Endometrium (tissue), 2 donors: ENCODE data around the gene PGAM1.
"Not testable (repeated sequence)": the region's sequence is repeated elsewhere in the genome, so short reads cannot be mapped to it uniquely, and the experiment has no call there.

ENCODE experiments used
- FAIRE-seq: peaks from 2 replicates; lab custom pipeline; 2012; peaks lifted over from hg19 to GRCh38; lab: Jason Lieb, UNC
- donor health status: control.
- donor health status: control.

Gene PGAM1

DNA sequence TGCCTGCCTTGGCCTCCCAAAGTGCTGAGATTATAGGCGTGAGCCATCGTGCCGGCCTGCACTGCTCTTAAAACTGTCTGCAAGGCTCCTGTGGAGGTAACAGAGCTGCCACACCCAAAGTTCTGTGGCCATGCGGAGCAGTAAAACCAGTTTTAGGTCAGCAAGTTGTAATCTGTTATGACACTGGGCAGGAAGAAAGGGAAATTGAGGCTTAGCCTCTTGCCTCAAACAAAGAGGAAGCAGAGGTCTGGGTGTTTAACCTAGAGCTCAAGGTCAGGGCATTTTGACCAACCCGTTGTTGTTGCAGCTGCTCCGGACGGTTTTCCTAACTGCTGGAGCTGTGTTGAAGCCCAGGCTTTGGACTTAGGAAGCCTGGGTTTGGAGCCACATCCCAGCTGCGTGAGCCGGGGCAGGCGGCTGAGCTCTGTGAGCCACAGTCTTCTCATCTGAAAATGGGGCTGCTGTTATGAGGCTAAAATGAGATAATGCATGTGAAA is 17.4 kb upstream of the PGAM1 start:
- FAIRE-seq = no peak

DNA sequence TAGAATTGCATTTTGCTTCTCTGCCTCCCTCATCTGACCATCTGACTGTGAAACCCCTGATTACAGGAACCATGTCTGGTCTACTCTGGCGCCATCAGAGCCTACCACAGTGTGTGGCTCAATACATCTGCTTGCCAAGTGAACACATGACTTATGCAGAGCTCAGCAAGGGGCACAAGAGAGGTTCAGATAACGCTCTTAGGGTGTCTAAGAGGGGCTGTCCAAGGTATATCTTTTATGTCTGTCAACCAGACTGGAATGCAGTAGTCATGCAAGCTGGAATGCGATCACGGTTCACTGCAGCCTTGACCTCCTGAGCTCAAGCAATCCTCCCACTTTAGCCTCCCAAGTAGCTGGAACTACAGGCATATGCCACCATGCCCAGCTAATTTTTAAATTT is 14.6 kb upstream of the PGAM1 start:
- no peak for FAIRE-seq

DNA sequence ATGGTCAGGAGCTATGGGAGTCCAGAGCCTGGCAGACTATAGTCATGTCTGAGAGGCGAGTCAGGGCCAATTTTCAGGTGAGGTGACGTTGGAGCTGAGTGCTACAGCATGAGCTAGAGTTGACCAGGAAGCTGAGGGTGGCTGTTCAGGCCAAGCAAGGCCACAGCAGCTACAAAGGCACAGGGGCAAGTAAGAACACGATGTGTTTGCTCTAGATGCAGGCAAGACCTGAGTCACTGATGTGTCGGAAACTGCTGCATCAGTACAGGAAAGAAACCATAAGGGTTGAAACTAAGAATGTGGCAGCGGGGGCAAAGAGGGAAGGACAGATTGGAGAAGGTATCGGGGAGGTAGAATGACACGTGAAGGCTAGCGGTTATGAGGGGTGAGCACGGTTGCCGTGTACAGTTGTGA is 13.1 kb upstream of the PGAM1 start:
- FAIRE-seq = no peak

DNA sequence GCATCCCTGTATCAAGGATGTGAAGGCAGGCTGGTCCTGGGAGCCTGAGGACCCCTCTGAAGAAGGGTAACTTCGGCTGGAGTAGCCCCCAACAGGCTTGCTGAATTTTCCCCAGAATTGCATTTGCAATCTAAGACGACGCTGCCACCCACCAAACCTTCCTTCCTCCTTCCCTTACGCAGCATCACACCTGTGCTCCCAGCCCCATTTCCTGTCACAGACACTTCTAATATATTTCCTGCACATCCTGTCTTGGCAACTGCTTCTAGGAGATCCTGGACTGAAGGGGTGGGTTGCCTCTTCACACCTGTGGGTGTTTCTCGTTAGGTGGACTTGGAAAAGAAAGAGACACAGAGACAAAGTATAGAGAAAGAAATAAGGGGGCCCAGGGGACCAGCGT is 9.4 kb upstream of the PGAM1 start:
- no peak for FAIRE-seq

DNA sequence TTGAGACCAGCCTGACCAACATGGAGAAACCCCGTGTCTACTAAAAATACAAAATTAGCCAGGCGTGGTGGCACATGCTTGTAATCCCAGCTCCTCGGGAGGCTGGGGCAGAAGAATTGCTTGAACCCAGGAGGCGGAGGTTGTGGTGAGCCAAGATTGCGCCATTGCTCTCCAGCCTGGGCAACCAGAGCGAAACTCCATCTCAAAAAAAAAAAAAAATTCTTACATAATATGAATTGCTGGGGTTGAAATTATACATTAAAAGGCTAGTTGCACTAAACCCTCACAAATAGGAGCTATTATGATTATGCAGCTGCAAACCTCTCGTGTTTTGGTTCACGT is 2.3 kb upstream of the PGAM1 start:
- not testable (repeated sequence) for FAIRE-seq

DNA sequence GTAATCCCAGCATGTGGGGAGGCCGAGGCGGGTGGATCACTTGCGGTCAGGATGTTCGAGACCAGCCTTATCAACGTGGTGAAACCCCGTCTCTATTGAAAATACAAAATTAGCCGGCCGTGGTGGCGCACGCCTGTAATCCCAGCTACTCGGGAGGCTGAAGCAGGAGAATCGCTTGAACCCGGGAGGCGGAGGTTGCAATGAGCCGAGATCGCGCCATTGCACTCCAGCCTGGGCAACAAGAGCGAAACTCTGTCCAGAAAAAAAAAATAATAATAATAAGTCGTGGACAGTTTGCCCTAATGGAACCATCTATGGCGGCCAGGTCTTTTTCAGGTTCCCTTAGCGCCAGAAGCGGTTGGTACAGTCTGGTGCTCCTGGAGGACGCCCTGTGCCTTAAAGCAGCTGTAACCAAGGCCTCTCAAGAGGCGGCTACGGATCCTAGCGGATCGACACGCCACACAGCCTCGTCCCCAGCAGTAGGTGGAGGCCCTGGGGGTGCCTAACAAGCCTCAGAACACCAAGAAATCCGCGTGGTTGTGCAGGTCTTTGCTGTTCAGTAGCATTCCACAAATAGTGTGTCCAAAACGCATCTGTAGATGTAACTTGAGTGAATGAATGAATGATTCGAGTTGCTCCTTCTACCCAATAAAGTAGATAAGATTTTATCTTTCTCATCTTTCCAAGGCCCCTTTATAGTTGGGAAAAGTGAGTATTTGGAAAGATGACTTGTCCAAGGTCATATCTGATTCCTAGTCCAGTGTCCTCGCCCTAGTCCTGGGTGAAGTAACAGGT is 982 bp downstream of the PGAM1 start:
- no peak for FAIRE-seq

DNA sequence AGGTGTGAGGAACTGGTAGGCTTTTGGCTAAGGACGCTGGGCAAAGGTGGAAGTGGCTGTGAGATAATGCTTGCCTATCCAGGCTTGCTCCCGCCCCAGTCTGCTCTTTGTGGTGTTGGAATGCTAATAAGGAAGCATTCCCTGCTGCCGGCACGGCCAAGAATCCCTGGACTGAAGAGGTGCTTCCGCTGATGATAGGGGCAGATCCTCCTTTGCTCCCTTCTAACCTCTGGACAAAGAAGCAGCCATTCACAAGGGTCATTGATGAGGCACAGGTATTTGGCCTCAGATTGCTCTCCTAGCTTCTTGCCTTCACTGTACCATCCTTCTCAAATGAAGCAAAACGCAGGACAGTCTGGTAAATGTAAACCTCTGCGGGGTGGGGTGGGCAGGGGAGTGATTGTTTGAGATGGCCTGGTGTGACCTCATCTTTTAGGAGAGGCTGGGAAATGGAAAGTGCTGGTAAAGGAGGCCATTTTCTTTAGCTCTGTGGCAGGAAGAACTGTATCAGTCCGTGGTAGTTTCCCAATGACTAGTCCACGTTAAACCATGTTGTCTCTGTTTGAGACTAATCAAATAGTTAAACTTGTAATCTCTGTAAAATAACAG is 1.7 kb downstream of the PGAM1 start:
- FAIRE-seq = no peak

DNA sequence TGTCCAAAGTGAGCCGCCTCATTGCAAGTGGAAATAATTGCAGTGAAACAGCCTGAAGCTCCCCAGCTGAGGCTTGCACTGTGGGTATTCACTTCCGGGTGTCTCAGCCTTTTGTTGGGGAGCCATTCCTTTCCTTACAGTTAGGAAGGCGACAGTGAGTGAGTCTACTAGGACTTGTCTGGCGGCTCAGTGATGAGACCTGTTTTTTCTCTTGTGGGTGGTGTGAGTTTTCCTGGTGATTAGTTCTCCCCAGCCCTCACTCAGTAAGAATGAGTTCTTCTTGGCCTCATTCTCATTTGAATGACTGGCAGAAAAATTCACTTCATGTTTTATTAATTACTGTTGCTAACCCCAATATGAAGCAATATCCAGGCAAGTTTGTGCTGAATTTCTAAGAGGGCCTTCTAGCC is 2.6 kb downstream of the PGAM1 start:
- FAIRE-seq = no peak

DNA sequence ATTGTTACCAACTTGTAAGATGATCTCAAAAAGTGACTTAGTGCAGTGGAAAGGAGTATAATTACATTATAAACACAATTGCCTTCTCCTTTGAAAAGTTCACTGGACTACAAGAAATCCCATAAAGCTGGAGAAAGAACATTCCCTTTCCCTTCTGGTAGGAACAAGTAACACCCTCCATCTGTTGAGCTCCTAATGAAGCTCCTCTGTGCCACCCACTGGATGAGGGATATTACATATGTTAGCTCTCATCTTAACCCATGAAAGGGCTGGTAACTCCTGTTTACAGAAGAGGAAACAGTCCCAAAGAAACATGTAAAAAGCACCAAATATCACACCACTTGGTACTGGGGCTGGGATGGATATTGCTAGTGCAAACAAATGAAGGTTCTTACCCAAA is 8.1 kb downstream of the PGAM1 start:
- no peak for FAIRE-seq

DNA sequence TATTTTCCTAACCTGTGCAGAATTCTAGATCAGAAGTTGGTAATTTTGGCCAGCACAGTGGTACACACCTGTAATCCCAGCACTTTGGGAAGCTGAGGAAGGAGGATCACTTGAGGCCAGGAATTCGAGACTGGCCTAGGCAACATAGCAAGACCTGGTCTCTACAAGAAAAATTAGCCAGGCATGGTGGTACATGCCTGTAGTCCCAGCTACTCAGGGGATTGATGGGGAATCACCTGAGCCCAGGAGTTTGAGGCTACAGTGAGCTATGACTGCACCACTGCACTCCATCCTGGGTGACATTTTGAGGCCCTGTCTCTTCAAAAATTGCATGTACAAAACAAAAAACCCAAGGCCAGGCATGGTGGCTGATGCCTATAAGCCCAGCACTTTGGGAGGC is 8.6 kb downstream of the PGAM1 start:
- no peak for FAIRE-seq

DNA sequence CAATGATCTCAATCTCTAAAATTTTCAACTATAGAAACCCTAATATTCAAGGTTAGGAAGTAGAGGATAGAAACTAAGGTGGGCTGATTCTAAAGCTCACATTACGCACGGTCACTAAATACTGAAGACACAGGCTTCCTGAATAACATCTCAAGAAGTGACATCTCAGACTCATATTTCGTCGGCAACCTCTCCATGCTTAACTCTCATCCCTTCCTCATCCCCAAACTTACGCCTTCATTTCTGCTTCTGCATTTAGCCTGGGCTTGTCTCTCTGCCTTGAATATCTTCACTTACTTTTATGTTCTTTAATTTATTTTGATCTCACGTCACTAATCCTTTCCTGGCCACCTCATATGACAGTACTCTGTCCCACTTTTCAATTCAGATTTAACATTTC is 9.2 kb downstream of the PGAM1 start:
- FAIRE-seq = no peak

DNA sequence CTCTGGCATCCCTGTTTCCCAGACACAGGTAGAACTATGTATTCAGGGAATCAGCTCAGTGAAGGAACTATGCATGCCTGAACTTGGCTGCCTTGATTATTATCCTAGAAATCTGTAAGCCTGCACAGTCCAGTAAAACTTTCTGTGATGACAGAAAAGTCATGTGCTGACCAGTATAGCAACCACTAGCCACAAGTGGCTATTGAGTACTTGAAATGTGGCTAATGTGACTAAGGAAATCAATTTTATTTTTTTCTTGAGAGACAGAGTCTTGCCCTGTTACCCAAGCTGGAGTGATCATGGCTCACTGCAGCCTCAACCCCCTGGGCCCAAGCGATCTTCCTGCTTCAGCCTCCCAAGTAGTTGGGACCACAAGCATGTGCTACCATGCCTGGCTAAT is 16.3 kb downstream of the PGAM1 start:
- no peak for FAIRE-seq

DNA sequence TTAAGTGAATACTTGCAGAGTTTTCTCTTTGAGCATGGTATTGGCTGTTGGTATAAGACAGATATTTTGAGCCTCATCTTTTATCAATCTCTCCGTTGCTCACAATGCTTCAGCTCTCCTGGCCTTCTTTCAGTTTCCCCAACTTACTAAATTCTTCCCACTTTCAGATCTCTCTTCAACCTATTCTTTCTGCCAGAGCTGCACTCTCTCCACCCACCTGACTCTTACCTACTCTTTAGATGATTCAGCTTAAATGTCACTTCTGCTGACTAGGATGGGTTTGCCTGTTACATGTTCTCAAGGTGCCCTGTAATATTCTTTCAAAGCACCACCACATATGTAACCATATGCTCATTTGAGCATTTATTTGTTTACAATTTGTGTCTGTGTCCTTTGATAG is 18.2 kb downstream of the PGAM1 start:
- no peak for FAIRE-seq

DNA sequence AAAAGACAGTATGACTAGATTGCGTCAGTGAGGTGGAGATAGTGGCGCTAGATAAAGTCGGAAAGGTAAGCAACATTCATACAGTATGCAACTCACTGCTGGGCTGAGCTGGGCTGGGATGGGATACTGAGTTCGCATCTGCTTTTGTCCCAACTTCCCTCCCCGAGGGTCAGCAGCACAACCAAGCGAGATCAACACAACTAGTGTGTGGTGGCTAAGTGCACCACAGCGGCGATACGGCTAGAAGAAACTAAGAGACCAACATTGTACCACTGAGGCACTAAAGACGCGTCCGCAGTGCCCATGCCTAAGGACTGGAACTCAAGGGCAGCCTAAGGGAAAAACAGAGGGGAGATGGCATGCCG is 19.3 kb downstream of the PGAM1 start:
- no peak for FAIRE-seq

DNA sequence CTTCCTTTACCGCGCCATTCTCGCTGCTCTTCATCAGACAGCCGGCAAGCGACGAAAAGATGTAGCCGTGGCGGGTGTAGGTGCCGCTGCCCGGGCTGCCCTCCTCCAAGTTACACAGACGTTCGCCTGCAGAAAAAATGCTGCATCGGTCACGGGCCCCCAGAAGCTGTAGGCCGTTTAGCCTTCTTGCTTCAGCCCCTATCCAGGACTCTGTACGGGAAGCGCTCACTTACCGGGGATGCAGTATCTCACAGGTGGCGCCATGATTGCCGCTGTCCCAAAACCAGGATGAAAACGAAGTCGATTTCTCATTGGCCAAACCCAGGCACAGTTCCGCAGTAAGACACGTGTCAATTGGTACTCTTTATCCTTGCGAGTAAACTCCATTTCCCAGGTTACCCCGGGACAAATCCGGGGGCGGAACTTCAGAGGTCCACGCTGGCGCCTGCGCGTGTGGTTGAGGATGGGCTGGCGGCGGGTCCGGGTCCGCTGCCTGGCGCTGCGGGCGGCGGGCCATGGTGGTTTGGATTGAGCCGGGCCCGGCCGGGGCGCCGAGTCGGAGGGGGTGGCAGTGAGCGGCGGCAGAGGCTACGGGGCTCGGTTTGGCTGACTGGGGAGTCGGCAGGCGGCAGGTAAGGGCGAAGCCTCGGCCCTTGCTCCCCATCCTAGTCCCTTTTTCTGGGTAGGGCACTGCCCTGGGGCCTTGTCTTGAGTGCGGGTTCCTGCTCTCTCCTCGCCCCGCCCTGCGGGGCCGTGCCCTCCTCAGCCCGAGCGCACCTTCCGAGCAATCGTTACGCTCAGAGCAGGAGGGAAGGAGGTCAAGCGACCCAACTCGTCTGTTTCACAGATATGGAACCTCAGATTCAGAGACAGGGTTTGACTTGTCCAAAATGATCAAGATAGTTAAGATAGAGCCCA is 20.0 kb downstream of the PGAM1 start, which contains the start of the genes EXOSC1 and ZDHHC16:
TSS of gene EXOSC1 (minus strand) at position 285 of the 918 bp plus-strand sequence. CDS start at position 264, 21 bp downstream.
TSS of gene ZDHHC16 (plus strand) at position 454 of the 918 bp plus-strand sequence. CDS start 5,501 bp downstream, outside the sequence.
- peak; percentile 83 for FAIRE-seq

DNA sequence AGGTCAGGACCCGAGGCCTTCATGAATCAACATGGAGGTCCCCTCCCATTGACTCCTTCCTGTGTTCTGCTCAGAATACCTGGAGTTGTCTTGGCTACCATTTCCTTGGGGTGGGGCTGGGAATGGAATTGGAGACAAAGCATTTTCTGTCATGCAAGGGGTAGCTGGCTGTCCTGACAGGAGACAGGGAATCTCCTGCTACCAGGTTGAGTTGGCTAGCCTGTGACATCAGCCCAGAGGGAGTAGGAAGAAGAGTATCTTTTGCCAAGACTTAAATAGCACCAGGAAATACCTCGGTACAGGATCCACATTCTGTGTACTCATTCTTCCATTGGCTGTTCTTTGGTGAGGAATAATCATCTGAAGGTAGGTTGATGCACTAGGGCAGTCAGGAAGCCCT is 24.8 kb downstream of the PGAM1 start:
- FAIRE-seq = no peak

DNA sequence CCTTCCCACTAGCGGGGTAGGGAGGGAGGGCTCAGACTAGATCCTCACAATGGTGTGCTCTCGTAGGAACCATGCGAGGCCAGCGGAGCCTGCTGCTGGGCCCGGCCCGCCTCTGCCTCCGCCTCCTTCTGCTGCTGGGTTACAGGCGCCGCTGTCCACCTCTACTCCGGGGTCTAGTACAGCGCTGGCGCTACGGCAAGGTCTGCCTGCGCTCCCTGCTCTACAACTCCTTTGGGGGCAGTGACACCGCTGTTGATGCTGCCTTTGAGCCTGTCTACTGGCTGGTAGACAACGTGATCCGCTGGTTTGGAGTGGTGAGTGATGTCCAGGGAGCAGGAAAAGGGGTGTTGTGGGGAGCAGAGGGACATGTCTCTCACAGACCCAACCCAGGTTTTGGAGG is 25.6 kb downstream of the PGAM1 start:
- no peak for FAIRE-seq

DNA sequence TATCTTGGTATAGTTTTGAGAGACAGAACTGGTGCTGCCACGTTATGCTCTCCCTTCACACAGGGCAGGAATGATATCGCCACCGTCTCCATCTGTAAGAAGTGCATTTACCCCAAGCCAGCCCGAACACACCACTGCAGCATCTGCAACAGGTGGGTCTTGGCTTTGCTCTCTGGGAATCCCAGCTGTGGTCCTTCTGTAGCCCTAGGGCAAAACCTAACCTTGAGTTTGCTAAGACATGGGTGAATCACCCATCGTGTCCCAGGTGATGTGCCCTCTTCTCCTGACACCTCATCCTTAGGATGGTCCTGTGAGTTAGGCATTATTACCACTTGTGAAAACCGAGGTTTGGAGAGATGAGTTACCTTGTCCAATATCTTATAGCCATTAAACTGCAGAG is 26.4 kb downstream of the PGAM1 start:
- FAIRE-seq = no peak

DNA sequence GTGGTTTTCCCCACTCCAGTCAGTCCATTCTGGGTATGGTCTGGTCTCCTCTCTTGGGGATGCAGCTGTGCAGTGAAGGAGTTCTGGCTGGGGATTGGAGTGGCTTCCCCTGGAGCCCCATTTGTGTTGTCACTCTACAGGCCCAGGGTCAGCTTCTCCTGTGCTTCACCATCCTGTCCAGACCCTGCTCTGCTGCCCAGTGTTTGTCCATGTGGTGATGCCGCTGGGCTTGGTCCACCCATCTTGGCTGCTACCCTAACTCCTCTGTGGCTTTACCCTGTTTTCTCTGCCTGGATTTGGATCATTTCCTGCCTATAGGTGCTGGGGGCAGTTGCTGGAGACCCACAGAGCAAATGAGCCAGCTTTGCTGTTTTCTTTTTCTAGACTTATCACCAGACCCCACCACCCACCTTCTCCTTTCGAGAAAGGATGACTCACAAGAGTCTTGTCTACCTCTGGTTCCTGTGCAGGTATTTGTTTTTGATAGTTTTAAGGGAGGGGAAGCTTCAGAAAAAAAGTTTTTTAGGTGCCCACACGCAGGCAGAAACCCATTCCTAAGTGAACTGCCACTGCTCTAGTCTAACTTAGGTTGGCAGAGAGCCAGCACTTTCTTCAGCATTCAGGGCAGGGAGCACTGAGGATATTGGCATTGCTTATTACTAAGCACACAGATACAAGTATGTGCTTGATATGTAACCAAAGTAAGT is 28.5 kb downstream of the PGAM1 start:
- no peak for FAIRE-seq

DNA sequence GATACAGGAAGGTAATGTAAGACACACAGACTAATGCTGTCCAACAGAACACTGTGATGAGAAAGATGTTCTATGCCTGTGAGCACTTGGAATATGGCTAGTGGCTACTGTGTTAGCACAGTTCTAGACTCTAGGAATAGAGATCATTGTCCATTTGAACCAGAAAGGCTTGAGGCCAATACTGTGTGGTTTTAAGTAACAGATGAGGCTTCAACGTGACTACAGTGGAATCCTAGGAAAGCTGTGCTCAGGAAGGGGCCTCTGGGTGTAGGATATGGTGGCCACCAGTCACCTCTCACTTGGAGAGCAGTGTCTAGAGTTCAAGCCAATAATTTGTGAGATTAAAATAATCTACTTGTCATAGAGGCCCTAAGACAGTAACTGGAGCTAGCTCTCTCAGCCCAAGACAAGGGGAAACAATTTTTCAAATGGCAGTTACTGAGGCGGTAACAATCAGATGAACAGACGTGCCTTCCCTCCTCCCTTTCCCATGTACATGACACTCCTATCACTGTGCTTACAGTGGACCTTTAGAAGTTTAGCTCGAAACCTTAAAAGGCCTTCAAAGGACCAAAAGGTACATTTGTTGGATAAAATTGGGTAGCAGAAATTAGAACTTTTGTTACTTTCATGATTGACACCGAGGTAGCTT is 30.2 kb downstream of the PGAM1 start:
- no peak for FAIRE-seq

DNA sequence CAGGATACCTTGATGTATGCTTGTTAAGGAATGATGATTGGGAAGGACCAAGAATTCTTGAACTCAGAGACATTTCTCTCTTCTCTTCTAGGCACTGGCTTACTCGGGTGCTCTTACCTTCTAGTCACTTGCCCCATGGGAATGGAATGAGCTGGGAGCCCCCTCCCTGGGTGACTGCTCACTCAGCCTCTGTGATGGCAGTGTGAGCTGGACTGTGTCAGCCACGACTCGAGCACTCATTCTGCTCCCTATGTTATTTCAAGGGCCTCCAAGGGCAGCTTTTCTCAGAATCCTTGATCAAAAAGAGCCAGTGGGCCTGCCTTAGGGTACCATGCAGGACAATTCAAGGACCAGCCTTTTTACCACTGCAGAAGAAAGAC is 30.7 kb downstream of the PGAM1 start:
- no peak for FAIRE-seq

DNA sequence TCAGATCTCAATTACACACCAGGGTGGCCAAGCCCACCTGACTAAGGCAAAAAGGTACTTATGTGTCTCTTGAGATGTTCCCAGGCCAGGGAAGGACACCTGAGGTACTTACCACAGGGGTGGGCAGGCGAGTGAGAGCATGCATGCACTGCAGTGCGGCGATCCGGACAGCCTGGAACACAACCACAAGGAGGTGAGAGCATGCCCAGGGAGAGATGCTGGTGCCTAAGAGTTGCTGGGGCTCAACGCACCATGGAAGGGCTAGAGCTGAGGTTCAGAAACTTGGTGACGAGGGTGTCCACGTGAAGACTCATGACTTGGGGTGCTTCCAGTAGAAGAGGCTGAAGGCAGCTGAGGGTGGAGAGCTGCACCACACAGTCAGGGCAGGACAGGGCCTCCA is 33.1 kb downstream of the PGAM1 start:
- no peak for FAIRE-seq
